HG02763 (cell line): ENCODE results near the gene PFKL.

Source experiments
- ATAC-seq: cut with Tn5 transposase; IDR thresholded peaks from one replicate; pipeline ENCODE4 v1.9.1; 2021; ENCODE audit warnings: mild to moderate bottlenecking, moderate library complexity; ENCODE audit not compliant: unreplicated experiment

The PFKL gene

GRCh38 chr21:44374601-44375280, 74.9 kb downstream of the PFKL start:
- ATAC-seq = no peak

- no peak for ATAC-seq
Measured at GRCh38 chr21:44375281-44375651, 75.4 kb downstream of the PFKL start.

GRCh38 chr21:44375761-44376241, 75.9 kb downstream of the PFKL start:
- ATAC-seq = no peak

GRCh38 chr21:44376606-44377005, 76.8 kb downstream of the PFKL start:
- ATAC-seq = no peak
